GM12865 (cell line): ENCODE results near the gene SMC6.

Source experiments
- DNase-seq: peaks from one replicate; pipeline ENCODE4 v3.0.0; 2010; ENCODE audit warnings: low read depth
- H3K4me3 ChIP-seq: 2 replicates; pipeline ENCODE4 v1.5.1; 2011; ENCODE audit warnings: mild to moderate bottlenecking, low read depth, low read length, control low read depth
- CTCF ChIP-seq: IDR thresholded peaks from 2 replicates; pipeline ENCODE4 v1.5.1; 2011; ENCODE audit warnings: low read length, control low read depth, low read depth, inconsistent platforms; ENCODE audit not compliant: insufficient read depth; ENCODE audit errors: missing control alignments

SMC6 gene

GRCh38 chr2:17614174-17614930 is 139.3 kb downstream of the SMC6 start:
- no peak for TF ChIP-seq CTCF
- DNase-seq: no peak
- H3K4me3 ChIP-seq: no peak overlapping the region
